Measurements from ENCODE around the gene ARHGAP19. TPM values are rescaled to one million over a fixed set of nuclear protein-coding genes. Genes with fewer than 3 reads are reported as not detected.

ARHGAP19 gene
- total and polyA plus RNA-seq, 2 of the 8 experiments (the other 6 are each of a cell fraction or from before 2014, with no cell fraction given) = 13.3 to 32.1 TPM

DNA sequence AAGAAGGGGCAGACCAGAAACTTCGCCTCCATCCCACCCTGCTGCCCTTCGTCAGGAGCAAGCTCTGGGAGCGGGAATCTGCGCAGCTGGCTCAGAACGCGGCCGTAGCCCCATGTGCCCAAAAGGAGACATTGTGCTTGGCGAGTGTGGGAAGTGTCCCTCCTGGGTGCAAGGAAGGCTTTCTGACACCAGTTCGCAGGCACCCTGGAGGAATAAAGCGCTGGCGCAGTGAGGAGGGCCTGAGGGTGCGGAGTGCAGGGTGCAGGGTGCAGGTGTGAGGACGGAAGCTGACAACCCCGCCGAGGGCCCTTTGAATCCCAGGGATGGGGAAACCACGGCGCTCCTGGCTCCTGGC, 107.5 kb downstream of the ARHGAP19 start (continued):
- TF ChIP-seq MAFK (IDR thresholded peaks at IDR 0.05; ENCODE audit: low read depth, low read length) (no peak), TCF12 (IDR thresholded peaks at IDR 0.05; ENCODE audit: low read depth, low read length) (no peak), POU5F1 (IDR thresholded peaks at IDR 0.05; ENCODE audit: low read depth, low read length) (no peak), JUND (IDR thresholded peaks at IDR 0.05; ENCODE audit: low read length) (no peak), FOSL1 (IDR thresholded peaks at IDR 0.05; ENCODE audit: insufficient read depth, low read depth, low read length) (no peak), YY1 (IDR thresholded peaks at IDR 0.05; ENCODE audit: low read depth, low read length) (no peak), TAF7 (optimal IDR thresholded peaks at IDR 0.05; ENCODE audit: borderline replicate concordance, low read depth, low read length) (no peak), POLR2A (IDR thresholded peaks at IDR 0.05; ENCODE audit: control extremely low read depth in 1 of 2, low read depth in 2 of 2, low read length in 2 of 2) (no peak), SUZ12 (IDR thresholded peaks at IDR 0.05; ENCODE audit: low read length) (peak; percentile 84)
- TF ChIP-seq, protein P1, sequence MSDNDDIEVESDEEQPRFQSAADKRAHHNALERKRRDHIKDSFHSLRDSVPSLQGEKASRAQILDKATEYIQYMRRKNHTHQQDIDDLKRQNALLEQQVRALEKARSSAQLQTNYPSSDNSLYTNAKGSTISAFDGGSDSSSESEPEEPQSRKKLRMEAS (IDR thresholded peaks at IDR 0.05) = peak; percentile 93
- TF ChIP-seq, protein P2, sequence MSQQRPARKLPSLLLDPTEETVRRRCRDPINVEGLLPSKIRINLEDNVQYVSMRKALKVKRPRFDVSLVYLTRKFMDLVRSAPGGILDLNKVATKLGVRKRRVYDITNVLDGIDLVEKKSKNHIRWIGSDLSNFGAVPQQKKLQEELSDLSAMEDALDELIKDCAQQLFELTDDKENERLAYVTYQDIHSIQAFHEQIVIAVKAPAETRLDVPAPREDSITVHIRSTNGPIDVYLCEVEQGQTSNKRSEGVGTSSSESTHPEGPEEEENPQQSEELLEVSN (IDR thresholded peaks at IDR 0.05) = peak; percentile 98
- TF ChIP-seq, protein P3, sequence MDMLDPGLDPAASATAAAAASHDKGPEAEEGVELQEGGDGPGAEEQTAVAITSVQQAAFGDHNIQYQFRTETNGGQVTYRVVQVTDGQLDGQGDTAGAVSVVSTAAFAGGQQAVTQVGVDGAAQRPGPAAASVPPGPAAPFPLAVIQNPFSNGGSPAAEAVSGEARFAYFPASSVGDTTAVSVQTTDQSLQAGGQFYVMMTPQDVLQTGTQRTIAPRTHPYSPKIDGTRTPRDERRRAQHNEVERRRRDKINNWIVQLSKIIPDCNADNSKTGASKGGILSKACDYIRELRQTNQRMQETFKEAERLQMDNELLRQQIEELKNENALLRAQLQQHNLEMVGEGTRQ (IDR thresholded peaks at IDR 0.05; ENCODE audit: low read length) = no peak
